Effector memory CD8-positive, alpha-beta T cell (primary cell): Measurements from ENCODE around the gene TRIM15.
"Not testable (repeated sequence)": the region's sequence is repeated elsewhere in the genome, so short reads cannot be mapped to it uniquely, and the experiment has no call there.

Experiments
- ATAC-seq: fragments of 150-1000 bp; cut with Tn5 transposase; replicated peaks from 2 replicates; pipeline ENCODE4 v1.10.0; 2021; ENCODE audit warnings: mild to moderate bottlenecking, moderate library complexity
- DNase-seq, 3 experiments: peaks; one replicate each; pipeline ENCODE4 v3.0.0; 2021
- H3K27ac Mint-ChIP-seq, 2 donors: one replicate each; pipeline ENCODE4 v1.8.0; 2022; ENCODE audit warnings: mild to moderate bottlenecking in 2 of 2, mixed read lengths in 2 of 2, moderate library complexity in 2 of 2
- H3K27me3 Mint-ChIP-seq, 2 donors: one replicate each; pipeline ENCODE4 v1.8.0; 2022; ENCODE audit warnings: mixed read lengths in 2 of 2
- H3K36me3 Mint-ChIP-seq: one replicate; pipeline ENCODE4 v1.8.0; 2022; ENCODE audit warnings: mild to moderate bottlenecking, moderate library complexity, mixed read lengths; ENCODE audit not compliant: insufficient read depth
- H3K4me1 Mint-ChIP-seq, 2 donors: one replicate each; pipeline ENCODE4 v1.8.0; 2022; ENCODE audit warnings: low read depth in 2 of 2, mixed read lengths in 2 of 2
- H3K4me3 Mint-ChIP-seq, 2 donors: one replicate each; pipeline ENCODE4 v1.8.0; 2022; ENCODE audit warnings: mild to moderate bottlenecking in 2 of 2, mixed read lengths in 2 of 2, moderate library complexity in 2 of 2
- H3K9me3 Mint-ChIP-seq, 2 donors: one replicate each; pipeline ENCODE4 v1.8.0; 2022; ENCODE audit warnings: mixed read lengths in 2 of 2

TRIM15 gene

DNA sequence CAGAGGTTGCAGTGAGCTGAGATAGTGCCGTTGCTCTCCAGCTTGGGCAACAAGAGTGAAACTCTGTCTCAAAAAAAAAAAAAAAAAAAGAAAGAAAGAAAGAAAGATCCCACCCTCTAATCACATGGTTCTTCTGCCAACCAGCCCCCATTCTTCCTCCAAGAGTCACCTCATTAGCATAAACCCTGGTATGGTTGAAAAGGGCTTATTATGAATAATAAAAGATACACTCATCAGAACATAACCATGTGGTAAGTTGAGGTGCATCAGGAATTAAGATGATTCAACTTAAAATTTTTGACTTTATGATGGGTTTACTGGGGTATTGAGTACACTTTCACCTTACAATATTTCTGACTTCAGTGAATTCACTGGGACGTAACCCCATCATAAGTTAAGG is 28.2 kb upstream of the TRIM15 start:
- no peak overlapping the region for H3K27ac Mint-ChIP-seq
- H3K9me3 Mint-ChIP-seq = no peaks in the 10 kb centered on the region
- peaks cover 3% of the 10 kb centered on the region for H3K36me3 Mint-ChIP-seq
- peaks cover 31 to 53% of the 10 kb centered on the region in 2 donors for H3K27me3 Mint-ChIP-seq
- H3K4me3 Mint-ChIP-seq = no peak overlapping the region
- ATAC-seq = no peak
- peaks cover 5 to 8% of the 10 kb centered on the region in 2 donors for H3K4me1 Mint-ChIP-seq
- no peak for DNase-seq

DNA sequence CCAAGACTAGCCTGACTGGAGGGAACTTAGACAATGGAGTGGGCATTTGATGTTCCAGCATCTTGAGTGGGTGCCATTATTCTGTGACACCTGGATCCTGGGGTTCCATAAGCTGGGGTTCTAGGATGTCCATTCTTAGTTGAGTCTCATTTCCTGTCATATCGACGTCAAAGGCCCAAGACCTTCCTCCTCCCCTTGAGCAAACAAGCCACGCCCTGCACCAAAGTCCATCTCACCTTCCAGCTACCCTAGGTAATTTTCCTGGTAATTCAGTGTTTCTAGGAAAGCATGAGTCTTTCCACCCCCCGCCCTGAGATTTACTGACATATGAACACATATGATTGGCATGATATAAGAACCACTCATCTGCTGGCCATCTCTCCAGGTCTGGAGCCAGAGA is 27.6 kb upstream of the TRIM15 start, which contains the start of gene TRIM40:
Gene TRIM40, plus strand, starts transcription at position 384 of the 400 bp plus-strand sequence. CDS start 897 bp downstream, outside the sequence.
- DNase-seq (no peak), ATAC-seq (no peak)
- Mint-ChIP-seq H3K4me1 (peaks cover 3 to 4% of the 10 kb centered on the region in 2 donors), H3K4me3 (no peak within 1 kb of the TSS), H3K27me3 (peaks cover 33 to 53% of the 10 kb centered on the region in 2 donors), H3K9me3 (no peaks in the 10 kb centered on the region), H3K36me3 (peaks cover 2% of the 10 kb centered on the region), H3K27ac (no peak within 1 kb of the TSS)

DNA sequence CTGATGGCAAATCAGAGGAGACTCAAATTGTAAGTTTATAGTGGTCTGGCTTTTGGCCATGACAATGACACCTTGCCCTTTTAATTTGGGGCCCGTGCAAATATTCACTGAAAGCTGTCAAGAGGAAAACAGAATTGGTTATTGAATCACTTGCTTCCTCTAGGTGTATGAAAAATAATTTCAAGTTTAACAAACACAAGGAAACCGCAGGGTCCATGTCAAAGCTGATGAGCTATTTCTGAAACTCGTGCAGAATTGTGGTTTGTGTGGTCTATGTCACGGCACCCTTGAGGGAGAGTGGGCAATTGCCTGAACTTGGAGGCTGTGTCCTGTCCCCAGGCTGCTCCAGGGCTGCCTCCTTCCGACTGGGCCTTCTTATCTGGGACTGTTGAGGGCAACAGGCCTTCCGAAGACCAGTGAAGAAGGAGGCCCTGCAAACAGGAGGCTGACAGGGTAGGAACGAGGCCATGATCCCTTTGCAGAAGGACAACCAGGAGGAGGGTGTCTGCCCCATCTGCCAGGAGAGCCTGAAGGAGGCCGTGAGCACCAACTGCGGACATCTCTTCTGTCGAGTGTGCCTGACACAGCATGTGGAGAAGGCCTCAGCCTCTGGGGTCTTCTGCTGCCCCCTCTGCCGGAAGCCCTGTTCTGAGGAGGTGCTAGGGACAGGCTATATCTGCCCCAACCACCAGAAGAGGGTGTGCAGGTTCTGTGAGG is 26.6 kb upstream of the TRIM15 start:
- ATAC-seq = no peak
- no peaks in the 10 kb centered on the region for H3K36me3 Mint-ChIP-seq
- H3K9me3 Mint-ChIP-seq = no peaks in the 10 kb centered on the region
- H3K27ac Mint-ChIP-seq = no peak overlapping the region
- H3K4me1 Mint-ChIP-seq = no peaks in the 10 kb centered on the region
- no peak overlapping the region for H3K4me3 Mint-ChIP-seq
- no peak for DNase-seq
- H3K27me3 Mint-ChIP-seq = peaks cover 33 to 53% of the 10 kb centered on the region in 2 donors

GRCh38 chr6:30140240-30140639 is 23.1 kb upstream of the TRIM15 start:
- not testable (repeated sequence) for ATAC-seq, H3K9me3 Mint-ChIP-seq, DNase-seq, H3K4me1 Mint-ChIP-seq, H3K36me3 Mint-ChIP-seq, H3K27ac Mint-ChIP-seq, H3K4me3 Mint-ChIP-seq
- peaks cover 39 to 53% of the 10 kb centered on the region in 2 donors for H3K27me3 Mint-ChIP-seq

GRCh38 chr6:30142665-30143064 is 20.7 kb upstream of the TRIM15 start:
- H3K27me3 Mint-ChIP-seq = peaks cover 54 to 64% of the 10 kb centered on the region in 2 donors
- no peak overlapping the region for H3K27ac Mint-ChIP-seq
- H3K36me3 Mint-ChIP-seq = no peaks in the 10 kb centered on the region
- H3K4me1 Mint-ChIP-seq = no peaks in the 10 kb centered on the region
- no peak overlapping the region for H3K4me3 Mint-ChIP-seq
- H3K9me3 Mint-ChIP-seq = no peaks in the 10 kb centered on the region
- ATAC-seq (no peak), DNase-seq (no peak)

DNA sequence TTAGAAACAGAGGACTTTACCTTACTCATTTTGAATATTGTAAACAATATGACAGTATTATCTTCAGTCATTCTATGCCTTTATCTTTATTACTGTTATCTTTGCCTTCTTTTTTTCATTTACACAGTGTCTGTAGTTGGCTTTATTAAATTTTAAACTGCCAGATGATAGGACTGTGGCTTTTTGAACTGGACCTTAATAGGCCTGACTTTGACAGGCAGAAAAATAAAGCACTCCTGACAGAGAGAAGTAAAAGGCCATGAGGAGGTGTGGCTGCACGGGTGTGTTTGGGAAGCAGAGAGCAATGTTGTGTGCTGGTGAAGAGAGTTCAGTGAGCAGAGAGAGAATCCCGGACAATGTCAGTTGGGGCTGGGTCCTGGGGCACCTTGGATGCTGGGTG is 19.6 kb upstream of the TRIM15 start:
- peaks cover 64 to 75% of the 10 kb centered on the region in 2 donors for H3K27me3 Mint-ChIP-seq
- no peak overlapping the region for H3K27ac Mint-ChIP-seq
- no peaks in the 10 kb centered on the region for H3K4me1 Mint-ChIP-seq

DNA sequence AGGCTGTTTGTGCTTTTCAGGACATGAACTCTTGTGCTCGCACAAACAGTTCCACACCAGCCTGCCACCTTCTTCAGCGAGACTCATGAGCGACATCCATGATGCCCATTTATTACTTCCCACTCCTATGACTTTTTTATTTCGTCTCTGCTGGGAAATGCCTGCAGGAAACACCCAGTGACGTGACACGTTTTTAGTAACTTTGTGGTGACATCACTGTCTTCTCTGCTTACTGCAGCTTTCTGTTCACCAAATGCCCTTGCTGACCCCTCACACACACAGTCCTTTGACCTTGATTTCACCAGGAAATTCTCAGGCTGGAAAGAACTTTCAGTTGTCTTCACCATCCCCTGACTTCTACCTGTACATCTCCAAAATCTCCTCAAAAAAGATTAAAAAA is 18.5 kb upstream of the TRIM15 start:
- ATAC-seq (no peak), DNase-seq (no peak)
- H3K9me3 Mint-ChIP-seq = no peaks in the 10 kb centered on the region
- H3K4me3 Mint-ChIP-seq = no peak overlapping the region
- no peaks in the 10 kb centered on the region for H3K4me1 Mint-ChIP-seq
- peaks cover 66 to 76% of the 10 kb centered on the region in 2 donors for H3K27me3 Mint-ChIP-seq
- no peaks in the 10 kb centered on the region for H3K36me3 Mint-ChIP-seq
- H3K27ac Mint-ChIP-seq = no peak overlapping the region

More for the DNA sequence above, 19.6 kb upstream of the TRIM15 start:
- Mint-ChIP-seq H3K9me3 (no peaks in the 10 kb centered on the region), H3K4me3 (no peak overlapping the region), H3K36me3 (no peaks in the 10 kb centered on the region)
- no peak for ATAC-seq
- no peak for DNase-seq

DNA sequence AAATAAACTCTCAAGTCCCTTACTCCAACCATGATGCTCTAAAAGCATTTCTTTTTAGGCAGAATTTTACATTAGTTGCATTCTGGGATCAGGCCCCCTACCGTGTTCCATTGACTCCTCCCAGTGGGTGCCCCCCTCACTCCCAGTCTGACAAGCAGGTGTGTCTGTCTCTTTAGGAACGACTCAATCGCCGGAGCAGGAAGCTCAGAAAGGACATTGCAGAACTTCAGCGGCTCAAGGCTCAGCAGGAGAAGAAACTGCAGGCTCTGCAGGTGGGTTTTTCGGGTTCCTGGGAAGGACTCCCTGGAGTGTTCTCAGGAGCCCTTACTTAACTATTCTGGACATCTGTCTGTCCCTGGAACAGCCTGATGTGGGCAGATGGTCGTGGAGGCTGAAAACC is 17.5 kb upstream of the TRIM15 start:
- Mint-ChIP-seq H3K36me3 (no peaks in the 10 kb centered on the region), H3K4me3 (no peak overlapping the region), H3K27me3 (peaks cover 68 to 76% of the 10 kb centered on the region in 2 donors), H3K4me1 (no peaks in the 10 kb centered on the region), H3K27ac (no peak overlapping the region), H3K9me3 (no peaks in the 10 kb centered on the region)
- ATAC-seq = no peak
- DNase-seq = no peak

- ATAC-seq = peak; percentile 31
- H3K4me1 Mint-ChIP-seq = no peaks in the 10 kb centered on the region
These were observed 16.2 kb upstream of the TRIM15 start for GRCh38 chr6:30147096-30147495.

DNA sequence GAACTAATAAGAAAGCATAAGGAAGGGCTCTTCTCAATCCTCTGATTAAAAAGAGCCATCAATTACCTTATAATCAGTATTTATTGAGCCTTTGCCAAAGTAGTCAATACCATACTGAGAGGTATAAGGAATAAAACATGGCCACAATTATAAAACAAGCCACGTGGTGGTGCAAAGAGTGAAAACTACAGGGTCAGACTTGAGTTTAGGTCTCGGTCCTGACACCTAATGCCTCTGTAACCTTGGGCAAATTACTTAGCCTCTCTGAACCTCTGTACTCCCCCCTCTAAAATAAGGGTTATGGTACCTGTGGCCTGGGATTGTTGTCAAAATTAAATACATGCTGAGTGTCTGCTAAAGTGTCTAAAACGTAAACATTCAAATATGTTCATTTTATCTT is 14.1 kb upstream of the TRIM15 start:
- H3K9me3 Mint-ChIP-seq = no peaks in the 10 kb centered on the region
- H3K27me3 Mint-ChIP-seq = peaks cover 63 to 76% of the 10 kb centered on the region in 2 donors
- ATAC-seq (no peak), DNase-seq (no peak)
- H3K27ac Mint-ChIP-seq = no peak overlapping the region
- no peaks in the 10 kb centered on the region for H3K4me1 Mint-ChIP-seq
- no peak overlapping the region for H3K4me3 Mint-ChIP-seq
- H3K36me3 Mint-ChIP-seq = no peaks in the 10 kb centered on the region

More at GRCh38 chr6:30147096-30147495, 16.2 kb upstream of the TRIM15 start:
- Mint-ChIP-seq H3K9me3 (no peaks in the 10 kb centered on the region), H3K4me3 (no peak overlapping the region), H3K36me3 (no peaks in the 10 kb centered on the region), H3K27me3 (peaks cover 57 to 67% of the 10 kb centered on the region in 2 donors), H3K27ac (no peak overlapping the region)
- DNase-seq = no peak

DNA sequence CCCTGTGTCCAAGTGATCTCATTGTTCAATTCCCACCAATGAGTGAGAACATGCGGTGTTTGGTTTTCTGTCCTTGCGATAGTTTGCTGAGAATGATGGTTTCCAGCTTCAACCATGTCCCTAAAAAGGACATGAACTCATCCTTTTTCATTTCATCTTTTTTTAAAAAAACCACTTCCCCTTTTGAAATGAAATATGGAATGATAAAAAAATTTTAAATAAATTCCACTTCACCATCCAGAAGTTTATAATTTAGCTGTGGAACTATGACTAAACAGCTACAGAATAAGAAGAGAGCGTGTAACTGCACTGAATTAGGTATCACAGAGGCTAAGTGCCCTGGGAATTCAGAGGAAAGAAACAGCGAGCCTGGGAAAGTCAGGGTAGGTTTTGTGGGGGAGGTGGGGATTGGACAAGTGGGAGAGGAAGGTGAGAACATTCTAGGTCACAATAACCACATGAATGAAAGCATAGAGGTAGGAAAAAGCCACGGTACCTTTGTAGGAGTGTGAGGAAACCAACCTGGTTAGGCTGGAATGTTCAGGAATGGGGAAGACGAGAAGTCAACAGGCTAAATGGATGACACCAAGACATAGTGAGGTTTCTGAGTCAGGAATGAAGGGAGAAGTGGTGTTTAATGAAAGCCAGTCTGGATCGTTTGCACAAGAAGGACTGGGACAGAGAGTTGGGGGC is 13.3 kb upstream of the TRIM15 start:
- H3K9me3 Mint-ChIP-seq = no peaks in the 10 kb centered on the region
- no peaks in the 10 kb centered on the region for H3K4me1 Mint-ChIP-seq
- H3K27me3 Mint-ChIP-seq = peaks cover 62 to 76% of the 10 kb centered on the region in 2 donors
- no peaks in the 10 kb centered on the region for H3K36me3 Mint-ChIP-seq
- no peak overlapping the region for H3K27ac Mint-ChIP-seq
- no peak overlapping the region for H3K4me3 Mint-ChIP-seq
- DNase-seq (no peak), ATAC-seq (no peak)

GRCh38 chr6:30150671-30151395 is 12.5 kb upstream of the TRIM15 start:
- H3K9me3 Mint-ChIP-seq = no peaks in the 10 kb centered on the region
- H3K27me3 Mint-ChIP-seq = peaks cover 62 to 76% of the 10 kb centered on the region in 2 donors
- ATAC-seq (no peak), DNase-seq (no peak)
- H3K27ac Mint-ChIP-seq = no peak overlapping the region
- no peak overlapping the region for H3K4me3 Mint-ChIP-seq
- H3K4me1 Mint-ChIP-seq = no peaks in the 10 kb centered on the region
- H3K36me3 Mint-ChIP-seq = no peaks in the 10 kb centered on the region

- Mint-ChIP-seq H3K27me3 (peaks cover 64 to 79% of the 10 kb centered on the region in 2 donors), H3K9me3 (no peaks in the 10 kb centered on the region), H3K27ac (no peak overlapping the region), H3K4me3 (no peak overlapping the region), H3K4me1 (no peaks in the 10 kb centered on the region), H3K36me3 (no peaks in the 10 kb centered on the region)
- ATAC-seq (no peak), DNase-seq (no peak)
These were observed 11.8 kb upstream of the TRIM15 start for GRCh38 chr6:30151580-30151979.
